Peyer's patch (tissue), 4 donors: ENCODE measurements around the gene ARMC9.

Experiments
- POLR2A ChIP-seq, 2 donors: fragments of 450-650 bp; IDR thresholded peaks; one replicate each; pipeline ENCODE4 v1.5.1; 2017; ENCODE audit warnings: antibody characterized with exemption in 2 of 2, mild to moderate bottlenecking in 2 of 2, moderate library complexity in 2 of 2
- TF ChIP-seq, protein P1 (sequence below), 6 experiments: fragments of 450-650 bp in 4 of 6; fragments of 200-600 bp in 2 of 6; sonication (generic) in 1 of 6; IDR thresholded peaks; one replicate each; pipeline ENCODE4 v1.5.1; 2017 to 2019; ENCODE audit warnings: antibody characterized with exemption in 6 of 6, mild to moderate bottlenecking in 3 of 6, moderate library complexity in 1 of 6

DNA sequence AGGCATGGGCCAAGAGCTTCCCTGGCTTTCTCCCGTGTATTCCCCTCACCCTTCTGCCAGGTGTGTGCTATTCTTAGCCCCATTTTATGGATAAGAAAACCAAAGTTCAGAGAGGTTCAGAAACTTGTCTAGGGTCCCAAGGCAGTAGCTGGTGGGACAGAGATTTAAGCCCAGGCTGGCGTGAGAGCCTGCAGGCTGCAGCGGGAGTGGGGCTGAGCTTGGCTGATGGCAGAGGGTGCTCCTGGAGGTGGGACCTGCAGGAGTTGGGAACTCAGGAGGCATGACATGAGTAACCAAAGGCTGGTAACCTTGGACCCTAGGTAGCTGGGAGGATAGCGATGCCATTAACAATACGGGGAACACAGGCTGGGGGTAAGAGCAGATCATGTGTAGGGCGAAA is 109.8 kb downstream of the ARMC9 start:
- TF ChIP-seq POLR2A (IDR thresholded peaks at IDR 0.05), result no peak
- TF ChIP-seq, protein P1, sequence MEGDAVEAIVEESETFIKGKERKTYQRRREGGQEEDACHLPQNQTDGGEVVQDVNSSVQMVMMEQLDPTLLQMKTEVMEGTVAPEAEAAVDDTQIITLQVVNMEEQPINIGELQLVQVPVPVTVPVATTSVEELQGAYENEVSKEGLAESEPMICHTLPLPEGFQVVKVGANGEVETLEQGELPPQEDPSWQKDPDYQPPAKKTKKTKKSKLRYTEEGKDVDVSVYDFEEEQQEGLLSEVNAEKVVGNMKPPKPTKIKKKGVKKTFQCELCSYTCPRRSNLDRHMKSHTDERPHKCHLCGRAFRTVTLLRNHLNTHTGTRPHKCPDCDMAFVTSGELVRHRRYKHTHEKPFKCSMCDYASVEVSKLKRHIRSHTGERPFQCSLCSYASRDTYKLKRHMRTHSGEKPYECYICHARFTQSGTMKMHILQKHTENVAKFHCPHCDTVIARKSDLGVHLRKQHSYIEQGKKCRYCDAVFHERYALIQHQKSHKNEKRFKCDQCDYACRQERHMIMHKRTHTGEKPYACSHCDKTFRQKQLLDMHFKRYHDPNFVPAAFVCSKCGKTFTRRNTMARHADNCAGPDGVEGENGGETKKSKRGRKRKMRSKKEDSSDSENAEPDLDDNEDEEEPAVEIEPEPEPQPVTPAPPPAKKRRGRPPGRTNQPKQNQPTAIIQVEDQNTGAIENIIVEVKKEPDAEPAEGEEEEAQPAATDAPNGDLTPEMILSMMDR (IDR thresholded peaks at IDR 0.05), result no peak
